NCI-H510A (cell line): Measurements from ENCODE around the gene CD300H.

Experiments used
- DNase-seq: peaks from one replicate; lab custom pipeline; 2025; lab: John Stamatoyannopoulos, UW

Gene CD300H

DNA sequence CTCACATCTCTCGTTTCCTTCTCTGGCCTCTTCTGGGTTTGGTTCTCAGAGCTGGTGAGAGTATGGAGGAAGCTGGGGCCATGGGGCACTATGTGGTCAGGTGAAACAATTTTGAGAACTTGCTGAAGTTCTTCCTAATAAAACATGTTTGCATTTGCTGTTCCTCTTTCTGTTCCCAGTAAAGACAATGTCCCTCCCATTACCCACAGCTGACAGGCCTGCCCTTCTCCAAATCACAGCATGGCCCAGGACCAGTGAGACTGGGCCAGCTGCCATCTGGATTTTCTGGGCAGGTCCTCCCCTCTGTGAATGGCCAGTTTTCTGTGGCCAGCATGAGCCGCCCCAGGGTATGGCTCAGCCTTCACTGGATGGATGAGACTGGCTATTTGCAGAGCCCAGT lies at the start of gene CD300H:
TSS of gene CD300H (minus strand) at position 113 of the 400 bp plus-strand sequence.
- DNase-seq, result no peak

DNA sequence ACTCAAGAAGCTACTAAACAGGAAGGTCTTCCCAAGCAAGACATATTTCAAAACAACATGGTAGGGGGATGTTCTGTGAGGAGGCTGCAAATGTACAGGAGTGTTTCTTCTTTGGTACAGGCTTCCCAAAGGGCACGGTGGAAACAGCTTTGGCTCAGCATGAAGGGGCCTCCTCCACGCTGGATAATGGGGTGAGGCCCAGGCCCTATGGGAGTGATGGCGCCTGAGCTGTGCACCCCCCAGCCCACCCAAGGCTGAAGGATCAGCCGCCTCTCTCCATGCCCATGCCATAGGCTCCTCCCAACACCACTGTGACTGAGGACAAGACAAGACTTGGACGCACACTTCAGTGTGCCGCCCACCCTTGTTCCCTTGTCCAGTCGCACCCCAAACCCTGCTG lies 49.4 kb upstream of the CD300H start:
- no peak for DNase-seq

DNA sequence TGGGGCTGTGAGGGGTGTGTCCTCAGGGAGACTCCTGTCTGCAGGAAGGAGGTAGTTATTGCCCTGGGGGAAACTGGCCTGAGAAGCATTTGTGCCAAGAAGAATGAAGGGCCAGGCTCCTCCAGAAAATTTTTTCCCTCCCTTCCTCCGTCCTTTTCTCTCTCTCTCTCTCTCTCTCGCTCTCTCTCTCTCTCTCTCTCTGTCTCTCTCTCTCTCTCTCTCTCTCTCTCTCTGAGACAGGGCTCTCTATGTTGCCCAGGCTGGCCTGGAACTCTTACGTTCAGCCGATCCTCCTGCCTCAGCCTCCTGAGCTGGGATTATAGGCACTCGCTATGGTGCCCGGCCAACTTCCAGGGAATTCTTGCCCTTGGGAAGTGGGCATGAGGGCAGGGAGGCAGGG lies 44.7 kb upstream of the CD300H start:
- DNase-seq, result no peak

DNA sequence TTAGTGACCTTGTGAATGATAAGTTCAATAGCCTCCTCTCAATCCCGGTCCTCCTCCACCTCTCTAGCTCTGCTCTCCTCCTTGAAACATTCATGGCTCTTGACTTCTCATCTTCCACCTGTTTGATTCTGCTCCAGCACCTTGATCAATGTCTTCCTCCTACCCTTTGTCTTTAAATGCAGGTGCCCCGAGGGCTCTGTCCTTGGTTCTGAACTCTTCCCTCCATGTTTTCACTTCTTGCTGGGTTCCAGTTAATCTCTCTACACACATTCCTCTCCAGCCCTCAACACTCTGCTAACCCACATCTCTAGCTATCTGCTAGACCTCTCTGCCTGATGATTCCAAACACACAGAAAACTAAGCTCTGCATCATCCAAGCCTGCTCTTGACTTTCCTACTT lies 42.8 kb upstream of the CD300H start:
- no peak for DNase-seq

DNA sequence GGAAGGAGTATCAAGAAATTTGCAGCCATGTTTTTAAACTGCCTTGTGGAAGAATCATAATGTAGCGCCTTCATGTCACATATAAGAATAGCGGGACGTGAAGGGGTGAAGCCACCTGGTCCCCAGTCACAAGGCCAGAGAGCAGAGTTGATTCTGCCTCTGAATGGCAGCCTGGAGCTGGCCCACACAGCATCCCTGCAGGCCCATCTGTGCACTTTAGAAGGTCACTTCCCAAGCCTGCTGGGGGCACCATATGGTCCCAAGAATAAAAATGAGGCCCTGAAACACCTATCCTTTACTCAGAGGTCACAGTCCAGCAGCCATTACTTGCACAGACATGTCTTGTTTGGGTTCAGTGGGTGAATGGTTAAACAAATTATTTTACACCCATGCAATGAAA lies 41.2 kb upstream of the CD300H start:
- no peak for DNase-seq

DNA sequence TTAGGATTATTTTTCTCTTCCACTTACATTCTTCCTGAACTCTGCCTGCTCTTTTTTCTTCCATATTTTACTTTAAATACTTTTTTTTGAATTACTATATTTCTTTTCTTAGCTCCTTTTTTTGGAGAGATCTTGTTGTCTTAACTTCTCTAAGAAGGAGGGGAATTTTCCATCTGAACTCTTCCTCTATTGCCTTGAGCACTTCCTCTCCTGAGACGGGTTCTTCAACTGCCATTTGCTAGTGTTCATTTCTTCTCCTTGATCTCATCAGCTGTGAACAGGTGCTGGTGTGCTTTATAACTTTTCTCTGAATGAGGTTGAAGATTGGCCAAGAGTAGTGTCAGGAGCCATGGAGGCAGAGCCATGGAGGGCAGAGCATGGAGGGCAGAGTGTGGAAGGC lies 39.9 kb upstream of the CD300H start:
- DNase-seq, result no peak

DNA sequence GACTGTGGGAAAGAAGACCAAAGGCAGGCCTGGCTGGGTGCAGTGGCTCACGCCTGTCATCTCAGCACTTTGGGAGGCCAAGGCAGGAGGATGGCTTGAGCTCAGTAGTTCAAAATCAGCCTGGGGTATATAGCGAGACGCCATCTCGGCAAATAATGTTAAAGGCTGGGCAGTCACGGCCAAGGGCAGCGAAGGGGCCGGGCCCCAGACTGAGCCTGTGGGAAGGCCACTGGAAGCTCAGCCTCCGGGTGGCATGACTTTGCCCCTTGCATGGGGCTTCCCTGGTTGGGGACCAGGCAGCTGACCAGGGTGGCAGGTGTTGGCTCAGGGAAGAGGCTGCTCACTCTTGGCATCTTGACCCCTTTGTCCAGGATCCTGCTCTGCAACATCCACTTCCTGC lies 38.7 kb upstream of the CD300H start:
- DNase-seq, result no peak

DNA sequence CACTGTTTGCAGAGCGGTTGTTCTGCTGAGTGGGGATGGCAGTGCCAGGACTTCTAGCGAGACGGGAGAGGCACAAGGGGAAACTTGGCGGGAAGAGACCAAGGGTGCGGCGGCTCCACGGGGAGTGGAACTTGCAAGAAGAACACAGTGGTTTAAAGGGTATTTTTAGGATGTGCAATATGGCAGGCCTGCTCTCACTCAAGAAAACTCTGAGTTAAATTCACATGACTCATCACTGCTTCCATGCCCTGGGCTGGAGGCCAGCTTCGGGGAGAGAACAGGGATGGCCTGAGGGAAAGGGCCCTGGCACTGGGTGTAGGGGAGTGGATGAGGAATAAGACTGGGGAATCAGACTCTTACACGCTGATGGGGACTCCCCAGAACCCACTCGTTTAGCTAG lies 38.1 kb upstream of the CD300H start:
- no peak for DNase-seq

DNA sequence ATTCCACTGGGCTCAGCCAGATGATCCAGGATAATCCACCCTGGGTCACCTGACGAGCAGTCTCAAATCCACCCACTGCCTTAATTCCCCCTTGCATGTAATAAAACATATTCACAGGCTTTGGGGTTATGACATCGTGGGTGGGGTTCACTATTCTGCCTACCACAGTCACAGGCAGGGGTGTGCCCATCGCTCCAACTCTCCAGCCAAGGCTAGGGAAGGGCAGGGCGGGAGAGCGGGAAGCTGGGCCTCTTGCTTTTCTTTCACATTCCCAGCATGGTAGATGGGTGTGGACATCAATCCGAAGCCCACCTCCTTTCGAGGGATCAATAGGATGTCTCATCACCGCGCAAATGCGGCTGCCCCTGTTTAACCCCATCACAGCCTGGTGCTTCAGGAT lies 37.5 kb upstream of the CD300H start:
- no peak for DNase-seq

DNA sequence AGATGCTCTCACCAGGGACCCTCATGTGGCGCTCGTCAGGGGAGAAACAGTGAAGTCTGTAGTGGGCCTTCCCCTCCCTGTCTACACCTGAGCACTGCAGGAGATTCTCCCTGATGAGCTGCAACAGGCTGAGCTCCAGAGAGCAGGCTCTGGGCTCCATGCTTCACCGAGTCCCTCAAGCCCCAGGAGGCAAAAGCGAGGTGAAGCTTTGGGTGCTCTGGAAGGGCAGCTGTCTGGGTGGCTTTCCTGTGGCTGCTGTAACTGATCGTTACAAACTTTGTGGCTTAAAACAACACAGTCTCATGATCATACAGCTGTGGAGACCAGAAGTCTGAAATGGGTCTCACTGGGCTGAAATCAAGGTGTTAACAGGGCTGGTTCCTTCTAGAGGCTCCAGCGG lies 36.9 kb upstream of the CD300H start:
- no peak for DNase-seq

DNA sequence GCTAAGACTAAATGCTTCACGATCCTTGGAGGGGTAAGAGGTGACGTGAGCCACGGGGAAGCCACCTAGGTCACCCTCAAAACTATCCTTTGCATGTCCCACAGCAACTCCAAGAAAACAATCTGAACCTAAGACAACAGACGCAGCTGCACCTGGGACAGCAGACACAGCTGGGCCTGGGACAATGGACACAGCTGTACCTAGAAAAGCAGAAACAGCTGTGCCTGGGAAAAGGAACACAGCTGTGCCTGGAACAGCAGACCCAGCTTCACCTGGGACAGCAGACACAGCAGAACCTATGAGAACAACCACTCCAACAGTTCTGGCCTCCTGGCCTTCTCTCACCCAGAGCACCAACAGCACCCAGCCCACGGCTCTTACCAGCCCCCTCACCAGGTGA lies 36.4 kb upstream of the CD300H start:
- DNase-seq, result no peak

DNA sequence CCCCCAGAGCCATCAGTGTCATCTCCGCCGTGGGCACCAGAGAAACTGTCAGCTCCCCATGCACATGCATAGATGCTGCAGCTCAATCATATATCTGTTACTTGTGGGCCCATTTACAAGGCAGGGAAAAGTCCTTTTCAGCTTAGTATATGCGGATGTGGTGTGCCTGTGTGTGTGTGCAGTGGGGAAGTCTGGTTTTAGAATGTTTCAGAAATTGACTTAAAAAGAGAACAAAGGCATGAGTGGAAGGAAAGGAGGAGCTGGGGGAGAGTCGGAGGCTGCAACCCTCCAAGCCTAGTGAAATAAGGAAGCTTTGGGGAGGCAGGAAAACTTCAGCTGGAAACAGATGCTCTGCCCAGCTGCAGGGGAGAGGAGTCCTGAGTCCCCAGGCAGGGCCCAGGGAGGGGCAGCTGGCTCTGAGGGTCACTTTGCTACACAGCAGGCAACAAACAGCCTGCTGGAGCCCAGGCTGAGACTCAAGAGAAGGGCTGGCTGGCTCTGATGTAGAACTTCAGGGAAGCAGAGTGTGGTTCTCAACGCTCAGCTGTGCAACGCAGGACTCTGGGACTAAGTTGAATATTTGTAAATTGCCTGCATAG lies 35.8 kb upstream of the CD300H start:
- DNase-seq, result no peak

DNA sequence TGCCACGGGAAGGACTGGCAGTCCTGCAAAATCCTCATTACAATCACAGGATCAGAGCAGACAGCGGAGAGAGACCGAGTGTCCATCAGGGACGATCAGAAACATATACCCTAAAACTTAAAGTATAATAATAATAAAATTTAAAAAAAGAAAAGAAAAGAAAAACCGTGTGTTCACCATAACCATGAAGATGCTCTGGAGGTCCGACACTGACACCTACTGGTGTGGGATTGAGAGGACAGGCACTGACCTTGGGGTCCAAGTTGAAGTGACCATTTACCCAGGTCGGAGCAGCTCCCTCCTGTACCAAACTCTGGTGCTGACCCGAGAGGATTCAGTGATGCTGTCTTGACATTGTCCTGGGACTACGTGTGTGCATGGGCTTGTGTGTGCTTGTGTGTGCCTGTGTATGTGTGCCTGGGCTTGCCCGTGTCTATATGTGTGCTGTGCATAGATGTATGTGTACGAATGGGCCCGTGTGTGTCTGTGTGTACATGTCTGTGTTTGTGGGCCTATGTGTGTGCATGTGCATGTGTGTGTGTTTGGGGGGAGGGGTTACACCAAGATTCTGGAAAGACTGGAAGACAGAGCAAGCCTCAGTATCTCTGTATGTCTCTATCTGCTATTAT lies 34.7 kb upstream of the CD300H start:
- no peak for DNase-seq

DNA sequence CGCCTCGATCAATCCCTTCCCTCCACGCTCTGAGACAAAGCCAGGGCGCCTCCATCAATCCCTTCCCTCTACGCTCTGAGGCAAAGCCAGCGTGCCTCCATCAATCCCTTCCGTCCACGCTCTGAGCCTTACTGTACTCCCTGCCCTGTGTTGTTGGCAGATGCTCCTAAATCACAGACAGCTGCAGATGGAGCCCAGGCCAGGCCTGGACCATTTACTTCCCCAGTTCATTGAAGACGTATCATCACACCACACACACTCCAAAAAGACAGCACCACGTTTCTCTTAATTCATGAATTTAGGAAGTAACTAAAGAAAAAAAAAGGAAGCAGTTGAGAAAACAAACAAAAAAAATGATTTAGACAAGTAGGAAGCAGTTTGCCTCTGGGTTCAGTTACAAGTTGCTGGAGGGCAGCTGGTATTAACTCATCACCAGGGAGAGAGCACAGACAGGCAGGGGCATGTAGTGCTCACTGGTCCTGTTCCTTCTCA lies 32.2 kb upstream of the CD300H start:
- no peak for DNase-seq

DNA sequence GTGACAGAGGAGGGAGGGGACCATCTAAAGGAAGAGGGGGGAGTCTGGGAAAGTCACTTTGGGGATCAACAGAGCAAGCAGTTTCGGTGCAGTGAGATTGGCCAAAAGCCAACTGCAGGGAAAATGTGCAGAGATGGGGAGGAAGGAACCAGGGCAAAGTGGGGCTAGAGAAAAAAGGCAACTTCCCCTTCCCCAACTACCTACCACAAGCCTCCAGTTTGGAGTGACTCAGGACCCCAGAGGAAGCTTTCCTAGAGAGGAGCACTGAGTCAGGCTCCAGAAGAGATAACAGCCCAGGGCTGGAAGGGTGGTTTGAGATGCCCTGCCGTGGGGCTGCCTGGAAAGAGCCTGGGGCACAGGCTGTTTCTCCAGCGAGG lies 31.7 kb upstream of the CD300H start:
- no peak for DNase-seq

DNA sequence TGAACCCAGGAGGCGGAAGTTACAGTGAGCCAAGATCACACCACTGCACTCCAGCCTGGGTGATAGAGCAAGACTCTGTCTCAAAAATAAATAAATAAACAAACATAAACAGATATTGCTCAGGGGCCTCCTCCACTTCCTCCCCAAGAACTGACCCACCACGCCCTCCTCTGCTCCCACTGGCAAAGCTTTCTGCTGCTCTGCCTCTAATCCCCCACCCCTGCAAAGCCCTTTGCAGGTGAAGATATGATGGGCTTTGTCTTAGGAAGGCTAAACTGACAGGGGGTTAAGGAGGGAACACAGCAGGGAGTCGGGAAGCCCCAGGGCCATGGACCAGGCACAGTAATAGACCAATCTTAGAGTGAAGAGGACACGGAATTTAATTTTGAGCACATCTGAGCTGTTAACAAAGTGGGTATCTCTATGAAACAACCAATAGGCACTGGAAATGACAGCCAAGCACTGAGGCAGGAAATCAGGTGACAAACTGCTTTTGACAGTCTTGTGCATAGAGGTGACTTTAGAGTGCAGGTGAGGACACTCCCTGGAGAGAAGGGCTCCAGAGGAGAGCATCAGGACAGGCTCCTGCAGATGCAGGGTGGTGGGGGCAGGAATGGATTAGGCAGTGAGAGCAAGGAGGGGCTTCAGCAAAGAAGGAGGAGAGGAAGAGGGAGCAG lies 31.2 kb upstream of the CD300H start:
- DNase-seq, result no peak

DNA sequence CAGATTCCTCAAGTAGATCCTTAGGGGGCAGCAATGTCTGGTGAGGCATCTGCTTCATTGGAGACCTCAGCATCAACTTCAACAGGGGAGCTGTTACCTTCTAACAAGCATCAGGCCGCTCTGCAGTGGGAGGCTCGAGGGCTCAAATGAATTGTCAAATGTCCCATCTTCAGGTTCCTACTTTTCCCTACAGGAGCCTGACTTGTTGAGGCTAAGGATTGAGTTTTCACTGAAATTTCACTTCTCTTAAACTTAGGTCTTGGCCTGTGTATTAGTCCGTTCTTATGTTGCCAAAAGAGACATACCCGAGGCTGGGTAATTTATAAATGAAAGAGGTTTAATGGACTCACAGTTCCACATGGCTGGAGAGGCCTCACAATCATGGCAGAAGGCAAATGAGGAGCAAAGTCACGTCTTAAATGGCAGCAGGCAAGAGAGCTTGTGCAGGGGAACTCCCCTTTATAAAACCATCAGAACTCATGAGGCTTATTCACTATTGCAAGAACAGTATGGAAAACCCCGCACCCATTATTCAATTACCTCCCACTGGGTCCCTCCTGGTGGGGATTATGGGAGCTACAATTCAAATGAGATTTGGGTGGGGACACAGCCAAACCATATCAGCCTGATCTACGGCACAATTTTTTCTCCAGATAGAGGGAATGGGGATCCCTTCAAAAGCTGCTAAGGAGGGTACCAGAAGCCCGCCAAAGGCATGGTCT lies 29.9 kb upstream of the CD300H start:
- no peak for DNase-seq

DNA sequence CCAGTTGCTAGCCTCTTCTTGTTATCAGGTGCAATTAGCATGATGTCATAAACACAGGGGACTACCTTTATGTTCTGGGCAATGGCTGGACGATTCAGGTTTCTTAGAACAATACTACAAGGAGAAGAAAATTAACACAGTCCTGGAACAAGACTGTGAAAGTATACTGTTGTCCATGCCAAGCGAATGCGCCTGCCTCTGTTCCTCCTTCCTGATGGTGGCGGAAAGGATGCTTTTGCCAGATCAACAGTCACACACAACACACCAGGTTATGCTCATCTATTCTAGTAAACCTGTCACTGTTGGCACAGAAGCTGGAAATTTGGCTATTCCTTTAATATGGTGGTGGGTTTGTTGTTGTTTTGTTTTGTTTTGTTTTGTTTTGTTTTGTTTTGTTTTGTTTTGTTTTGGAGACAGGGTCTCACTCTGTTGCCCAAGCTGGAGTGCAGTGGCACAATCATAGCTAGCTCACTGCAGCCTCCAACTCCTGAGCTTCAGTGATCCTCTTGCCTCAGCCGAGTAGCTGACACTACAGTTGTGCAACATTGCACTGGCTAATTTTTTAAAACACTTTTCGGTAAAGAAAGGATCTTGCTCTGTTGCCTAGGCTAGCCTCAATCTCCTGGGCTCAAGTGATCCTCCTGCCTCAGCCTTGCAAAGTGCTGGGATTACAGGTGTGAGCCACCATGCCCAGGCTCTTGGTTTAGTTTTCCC lies 27.9 kb upstream of the CD300H start:
- DNase-seq, result no peak

DNA sequence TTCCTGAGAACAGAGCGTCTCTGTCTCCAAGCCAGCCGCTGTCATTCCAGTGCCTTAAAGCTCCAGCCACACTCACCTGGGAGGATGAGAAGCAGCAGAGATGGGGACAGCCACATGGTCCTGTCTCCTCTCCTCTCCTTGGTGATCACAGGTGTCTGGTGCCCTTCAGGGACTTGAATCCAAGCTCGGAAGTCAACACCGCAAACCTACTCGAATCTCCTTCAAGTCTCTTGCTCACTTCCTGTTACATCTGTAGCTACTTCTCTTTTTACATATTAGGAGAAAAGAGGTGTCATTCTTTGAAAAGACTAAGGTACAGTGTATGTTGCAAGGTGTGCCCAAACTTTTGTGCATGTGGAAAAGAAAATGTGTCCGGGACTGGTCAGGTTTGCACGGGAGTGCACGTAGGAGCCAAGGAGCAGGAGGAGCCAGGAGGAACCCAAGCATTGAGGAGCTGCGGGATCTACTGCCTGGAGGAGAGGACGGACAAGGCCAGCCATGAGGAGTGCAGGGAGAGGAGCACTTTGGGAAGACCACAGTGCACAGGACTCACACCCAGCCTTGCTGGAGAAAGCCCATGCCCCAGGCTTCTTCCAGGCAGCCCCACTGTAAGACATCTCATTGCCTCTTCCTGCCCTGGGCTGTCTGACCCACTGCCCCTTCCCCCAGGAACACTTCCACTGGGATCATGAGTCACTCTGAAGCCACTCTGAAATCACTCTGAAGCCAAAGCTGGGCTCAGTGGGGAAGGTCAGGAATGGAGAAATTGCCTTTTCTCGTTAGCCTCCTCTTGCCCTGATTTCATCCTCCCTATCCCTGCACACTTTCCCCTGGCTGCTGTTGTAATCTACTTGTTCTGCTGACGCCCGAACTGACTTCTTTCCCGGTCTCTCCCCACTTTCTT lies 25.0 kb upstream of the CD300H start, which contains the start of gene CD300LD:
TSS of gene CD300LD (minus strand) at position 197 of the 904 bp plus-strand sequence. CDS start at position 116, 81 bp downstream.
- no peak for DNase-seq

DNA sequence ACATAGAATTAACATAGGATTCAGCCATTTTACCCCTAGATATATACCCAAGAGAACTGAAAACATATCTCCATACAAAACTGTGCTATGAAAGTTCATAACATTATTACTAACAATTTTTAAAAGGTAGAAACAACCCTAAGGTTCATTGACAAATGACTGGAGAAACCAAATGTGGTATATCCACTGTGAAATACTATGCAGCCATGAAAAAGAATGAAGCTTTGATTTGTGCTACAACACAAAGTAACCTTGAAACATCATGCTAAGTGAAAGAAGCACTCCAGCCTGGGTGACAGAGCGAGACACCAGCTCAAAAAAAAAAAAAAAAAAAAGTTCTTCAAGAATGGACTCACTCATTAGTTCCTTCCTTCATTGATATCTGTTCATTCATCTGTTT lies 24.2 kb upstream of the CD300H start:
- DNase-seq, result no peak

DNA sequence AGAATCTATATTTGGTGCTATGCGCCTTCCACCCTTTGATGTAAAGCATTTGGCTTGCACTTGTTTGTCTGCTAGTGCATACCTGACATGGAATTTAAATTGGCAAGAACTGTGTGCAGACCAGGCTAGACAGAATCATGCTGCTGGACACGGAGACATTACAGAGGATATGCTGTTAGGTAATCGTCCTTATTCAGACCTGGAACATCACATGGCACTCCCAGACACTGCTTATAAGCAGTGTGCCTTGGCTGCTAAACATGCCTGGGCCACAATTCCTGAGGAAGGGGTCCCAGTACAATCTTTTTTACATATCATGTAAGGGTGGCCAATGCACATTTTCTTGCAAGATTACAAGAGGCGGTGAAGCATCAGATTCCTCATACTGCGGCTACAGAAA lies 18.4 kb upstream of the CD300H start:
- DNase-seq, result no peak
